Peyer's patch (tissue), 4 donors: ENCODE results near the gene STK17B. TPM values are rescaled to one million over a fixed set of nuclear protein-coding genes. Genes with fewer than 3 reads are reported as not detected.

Experiments
- DNase-seq, 3 donors: peaks; one replicate each; pipeline ENCODE4 v3.0.0-alpha.2; 2017 to 2019
- H3K27ac ChIP-seq, 4 donors: fragments of 200-600 bp; sonication (generic); one replicate each; pipeline ENCODE4 v1.5.1; 2016 to 2019
- H3K27me3 ChIP-seq, 2 donors: fragments of 200-600 bp; sonication (generic); one replicate each; pipeline ENCODE4 v1.5.1; 2019
- H3K36me3 ChIP-seq, 3 donors: fragments of 200-600 bp; sonication (generic); one replicate each; pipeline ENCODE4 v1.5.1; 2016 to 2019
- H3K4me1 ChIP-seq, 4 donors: fragments of 200-600 bp; sonication (generic); one replicate each; pipeline ENCODE4 v1.5.1; 2016 to 2019
- H3K4me3 ChIP-seq, 4 donors: fragments of 200-600 bp; sonication (generic); 1 replicate in 3 of 4; 2 replicates in 1 of 4; pipeline ENCODE4 v1.5.1; 2016 to 2019; ENCODE audit warnings: mild to moderate bottlenecking in 1 of 4
- H3K9me3 ChIP-seq, 4 donors: fragments of 200-600 bp; sonication (generic); one replicate each; pipeline ENCODE4 v1.5.1; 2016 to 2019; ENCODE audit warnings: mild to moderate bottlenecking in 1 of 4
- CTCF ChIP-seq, 6 experiments: fragments of 450-650 bp in 4 of 6; fragments of 200-600 bp in 2 of 6; sonication (generic) in 1 of 6; IDR thresholded peaks; one replicate each; pipeline ENCODE4 v1.5.1; 2017 to 2019; ENCODE audit warnings: antibody characterized with exemption in 6 of 6, mild to moderate bottlenecking in 3 of 6, moderate library complexity in 1 of 6
- POLR2A ChIP-seq, 2 donors: fragments of 450-650 bp; IDR thresholded peaks; one replicate each; pipeline ENCODE4 v1.5.1; 2017; ENCODE audit warnings: antibody characterized with exemption in 2 of 2, mild to moderate bottlenecking in 2 of 2, moderate library complexity in 2 of 2
- total RNA-seq, 4 donors: library from RNA; depleted of rRNA; stranded (reverse); fragments of >200 nt; gene quantifications; one replicate each; pipeline ENCODE4 v1.1.0, GENCODE V29; 2016

The STK17B gene
- total RNA-seq, 4 donors from 2014 or later = 47.3 to 123 (median 56.3) TPM

GRCh38 chr2:196159221-196159892, 12.0 kb downstream of the STK17B start:
- peaks cover 0 to 5% (median 0%) of the 10 kb centered on the region in 4 donors for H3K4me1 ChIP-seq
- H3K36me3 ChIP-seq = peaks cover 0 to 41% (median 0%) of the 10 kb centered on the region in 3 donors
- peak in 1 of 3 donors; percentile 62 for DNase-seq
- peak overlapping the region; percentile 47 to 99 (median 62) for H3K27ac ChIP-seq
- no peak overlapping the region for H3K4me3 ChIP-seq
- H3K9me3 ChIP-seq = no peaks in the 10 kb centered on the region
- TF ChIP-seq POLR2A (IDR thresholded peaks at IDR 0.05) (no peak), CTCF (IDR thresholded peaks at IDR 0.05) (no peak)
- no peaks in the 10 kb centered on the region for H3K27me3 ChIP-seq

GRCh38 chr2:196155575-196155974, 15.8 kb downstream of the STK17B start:
- DNase-seq = no peak
- no peak overlapping the region for H3K27ac ChIP-seq
- H3K36me3 ChIP-seq = peaks cover 0 to 46% (median 0%) of the 10 kb centered on the region in 3 donors
- no peaks in the 10 kb centered on the region for H3K9me3 ChIP-seq
- TF ChIP-seq POLR2A (IDR thresholded peaks at IDR 0.05) = no peak
- TF ChIP-seq CTCF (IDR thresholded peaks at IDR 0.05) = no peak
- H3K4me3 ChIP-seq = no peak overlapping the region
- H3K4me1 ChIP-seq = peaks cover 0 to 5% (median 0%) of the 10 kb centered on the region in 4 donors
- no peaks in the 10 kb centered on the region for H3K27me3 ChIP-seq

- Histone ChIP-seq H3K4me3 (no peak overlapping the region), H3K36me3 (peaks cover 0 to 55% (median 0%) of the 10 kb centered on the region in 3 donors), H3K27ac (no peak overlapping the region), H3K9me3 (no peaks in the 10 kb centered on the region), H3K27me3 (no peaks in the 10 kb centered on the region), H3K4me1 (no peaks in the 10 kb centered on the region)
- no peak for TF ChIP-seq POLR2A (IDR thresholded peaks at IDR 0.05)
- no peak for TF ChIP-seq CTCF (IDR thresholded peaks at IDR 0.05)
- DNase-seq = no peak
These were observed 17.9 kb downstream of the STK17B start for GRCh38 chr2:196153480-196153879.

GRCh38 chr2:196149948-196150347, 21.4 kb downstream of the STK17B start:
- Histone ChIP-seq H3K27ac (peak overlapping the region in 1 of 4 donors; percentile 34), H3K27me3 (no peaks in the 10 kb centered on the region), H3K9me3 (no peaks in the 10 kb centered on the region), H3K4me3 (no peak overlapping the region), H3K36me3 (peaks cover 0 to 56% (median 0%) of the 10 kb centered on the region in 3 donors), H3K4me1 (peaks cover 0 to 4% (median 1%) of the 10 kb centered on the region in 4 donors)
- DNase-seq = no peak
- TF ChIP-seq POLR2A (IDR thresholded peaks at IDR 0.05) = no peak
- no peak for TF ChIP-seq CTCF (IDR thresholded peaks at IDR 0.05)

- no peak overlapping the region for H3K4me3 ChIP-seq
- no peak overlapping the region for H3K27ac ChIP-seq
- peaks cover 0 to 46% (median 0%) of the 10 kb centered on the region in 3 donors for H3K36me3 ChIP-seq
- H3K4me1 ChIP-seq = peaks cover 0 to 10% (median 1%) of the 10 kb centered on the region in 4 donors
- TF ChIP-seq POLR2A (IDR thresholded peaks at IDR 0.05) (no peak), CTCF (IDR thresholded peaks at IDR 0.05) (no peak)
- H3K9me3 ChIP-seq = no peaks in the 10 kb centered on the region
- H3K27me3 ChIP-seq = no peaks in the 10 kb centered on the region
- no peak for DNase-seq
These were observed 22.6 kb downstream of the STK17B start for GRCh38 chr2:196148736-196149135.
